H7 (cell line): ENCODE measurements around the gene CCSER1. TPM values are rescaled to one million over a fixed set of nuclear protein-coding genes. Genes with fewer than 3 reads are reported as not detected.

Experiments used
- DNase-seq: peaks from one replicate; pipeline ENCODE4 v3.0.0; 2012
- H3K27me3 ChIP-seq: 2 replicates; pipeline ENCODE4 v1.6.0; 2011; ENCODE audit warnings: mild to moderate bottlenecking, low read length; ENCODE audit not compliant: control insufficient read depth, insufficient read depth
- H3K36me3 ChIP-seq: replicated peaks from 2 replicates; pipeline ENCODE4 v1.5.1; 2011; ENCODE audit warnings: low read length; ENCODE audit not compliant: control insufficient read depth, insufficient read depth
- H3K4me3 ChIP-seq: 2 replicates; pipeline ENCODE4 v1.5.1; 2011; ENCODE audit warnings: low read depth, mild to moderate bottlenecking, control low read depth, low read length, moderate library complexity; ENCODE audit not compliant: insufficient read depth
- total RNA-seq: library from RNA; depleted of rRNA; stranded (reverse); fragments of >200 nt; shearing (Covaris generic); gene quantifications from 2 replicates; pipeline ENCODE4 v1.2.3, GENCODE V29; 2014; rRNA removed

CCSER1 gene
- total RNA-seq, result 0.67 and 1.1 TPM in 2 replicates

DNA sequence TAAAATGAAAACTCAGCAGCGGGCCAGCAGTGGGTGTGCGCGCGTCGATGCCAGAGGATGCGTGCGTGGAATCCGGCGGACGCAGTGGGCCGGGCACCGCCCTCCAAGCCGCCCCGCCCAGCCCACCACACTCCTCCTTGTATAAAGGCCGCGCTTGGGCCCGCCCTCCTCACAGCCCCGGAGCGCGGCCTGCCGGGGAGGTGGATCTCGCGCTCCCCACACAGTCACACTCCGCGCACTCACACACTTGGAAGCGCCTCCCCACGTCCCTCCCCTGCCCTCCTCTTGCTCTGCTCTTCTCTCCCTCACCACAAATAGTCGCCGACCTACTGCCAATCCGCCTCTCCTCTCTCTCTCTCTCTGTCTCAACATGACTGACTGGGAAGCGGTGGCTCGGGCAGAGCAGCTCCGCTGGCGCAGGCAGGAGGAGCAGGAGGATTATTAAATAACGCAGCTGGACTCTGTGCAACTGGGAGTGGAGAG lies at the start of gene CCSER1:
CCSER1 (plus strand) TSS at position 172 of the 483 bp plus-strand sequence.
- peaks cover 34% of the 10 kb centered on the region for H3K27me3 ChIP-seq
- H3K4me3 ChIP-seq, result peak within 1 kb of the TSS; percentile 76
- peak; percentile 66 for DNase-seq
- no peaks in the 10 kb centered on the region for H3K36me3 ChIP-seq

DNA sequence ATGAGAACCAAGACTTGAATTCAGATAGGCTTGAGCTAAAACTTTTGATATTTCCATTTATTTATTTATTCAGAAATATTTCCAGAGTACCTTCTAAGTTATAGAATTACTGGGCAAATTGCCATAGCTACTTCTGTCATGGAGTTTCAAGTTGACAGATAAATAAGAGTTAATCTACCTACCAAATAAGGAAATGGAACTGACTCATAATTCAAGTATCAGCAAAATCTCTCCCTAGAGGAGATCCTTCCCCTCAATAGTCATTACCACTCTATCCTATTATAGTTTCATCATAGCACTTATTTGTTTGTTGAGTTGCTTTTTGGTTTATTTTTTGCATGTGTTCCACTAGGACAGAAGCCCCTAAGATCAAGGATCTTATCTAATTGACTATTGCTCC lies 48.8 kb upstream of the CCSER1 start:
- Histone ChIP-seq H3K27me3 (no peaks in the 10 kb centered on the region), H3K4me3 (no peak overlapping the region), H3K36me3 (no peaks in the 10 kb centered on the region)
- no peak for DNase-seq

DNA sequence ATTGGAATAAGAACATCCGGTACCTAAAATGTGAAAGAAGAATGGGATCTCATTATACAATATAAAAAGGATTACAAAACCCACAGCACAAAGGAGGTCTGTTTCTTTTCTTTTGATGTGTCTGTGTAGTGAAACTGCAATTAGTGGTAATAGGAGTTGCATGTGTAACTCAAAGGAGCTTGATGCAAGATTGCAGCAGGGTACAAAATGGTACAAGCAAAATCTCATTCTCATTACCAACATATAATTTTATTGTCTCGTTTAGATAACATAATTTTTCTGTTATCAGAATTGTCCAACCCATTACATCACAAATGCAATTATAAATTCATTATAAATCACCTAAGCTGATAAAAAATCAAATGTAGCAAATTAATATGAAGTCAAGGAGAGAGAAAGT lies 47.1 kb upstream of the CCSER1 start:
- no peak for DNase-seq
- no peaks in the 10 kb centered on the region for H3K27me3 ChIP-seq
- H3K36me3 ChIP-seq, result no peaks in the 10 kb centered on the region
- H3K4me3 ChIP-seq, result no peak overlapping the region

DNA sequence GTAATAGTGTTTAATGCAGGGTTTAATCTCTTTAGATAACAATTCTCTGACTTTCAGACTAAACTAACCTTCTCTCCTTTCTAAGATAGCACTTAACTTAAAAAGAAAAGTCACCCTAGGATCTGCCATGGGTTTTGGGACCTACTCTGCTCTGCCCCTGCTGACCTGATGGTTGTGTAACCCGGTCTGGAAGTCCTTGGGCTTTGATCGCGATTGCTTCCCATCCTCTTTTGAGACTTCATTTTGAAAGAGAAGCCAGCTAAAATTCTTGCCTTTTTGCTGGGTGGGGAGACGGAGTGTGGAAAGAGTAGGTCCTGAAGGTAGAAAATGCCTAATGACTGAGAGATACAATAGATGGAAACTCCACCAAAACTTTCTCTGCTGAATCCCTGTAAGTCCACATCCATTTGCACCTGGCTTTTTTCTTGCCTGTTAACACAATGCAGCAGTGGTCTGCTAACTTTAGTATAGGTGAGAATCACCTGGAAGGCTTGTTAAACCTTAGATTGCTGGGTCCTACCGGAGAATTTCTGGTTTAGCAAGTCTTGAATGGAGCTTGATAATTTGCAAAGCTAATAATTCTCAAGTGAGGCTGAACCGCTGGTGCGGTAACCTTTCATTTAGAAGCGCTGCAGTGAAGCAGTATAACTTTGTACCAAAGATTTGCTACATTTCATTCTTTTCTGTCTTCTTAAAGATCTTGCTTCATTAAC lies 45.6 kb upstream of the CCSER1 start:
- H3K4me3 ChIP-seq, result no peak overlapping the region
- H3K27me3 ChIP-seq, result no peaks in the 10 kb centered on the region
- no peaks in the 10 kb centered on the region for H3K36me3 ChIP-seq
- DNase-seq, result no peak

DNA sequence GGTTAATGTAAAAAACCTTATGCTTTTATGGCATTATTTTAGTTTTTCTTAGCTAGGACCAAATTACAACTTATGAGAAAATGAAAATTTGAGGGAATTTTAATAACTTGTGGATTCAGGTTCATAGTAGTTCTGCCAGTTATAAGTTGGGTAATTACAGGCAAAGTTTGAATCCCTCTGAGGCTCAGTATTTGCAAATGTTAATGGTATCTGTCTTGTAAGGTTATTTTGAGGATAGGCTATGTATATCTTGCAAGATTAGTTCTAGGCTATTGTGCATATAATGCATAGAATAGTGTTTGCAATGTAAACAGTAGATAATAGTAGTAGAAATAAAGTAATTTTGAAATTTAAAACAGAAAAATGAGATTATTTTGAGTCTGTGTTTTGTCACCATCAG lies 44.7 kb upstream of the CCSER1 start:
- H3K27me3 ChIP-seq, result no peaks in the 10 kb centered on the region
- no peaks in the 10 kb centered on the region for H3K36me3 ChIP-seq
- H3K4me3 ChIP-seq, result no peak overlapping the region
- DNase-seq, result no peak

DNA sequence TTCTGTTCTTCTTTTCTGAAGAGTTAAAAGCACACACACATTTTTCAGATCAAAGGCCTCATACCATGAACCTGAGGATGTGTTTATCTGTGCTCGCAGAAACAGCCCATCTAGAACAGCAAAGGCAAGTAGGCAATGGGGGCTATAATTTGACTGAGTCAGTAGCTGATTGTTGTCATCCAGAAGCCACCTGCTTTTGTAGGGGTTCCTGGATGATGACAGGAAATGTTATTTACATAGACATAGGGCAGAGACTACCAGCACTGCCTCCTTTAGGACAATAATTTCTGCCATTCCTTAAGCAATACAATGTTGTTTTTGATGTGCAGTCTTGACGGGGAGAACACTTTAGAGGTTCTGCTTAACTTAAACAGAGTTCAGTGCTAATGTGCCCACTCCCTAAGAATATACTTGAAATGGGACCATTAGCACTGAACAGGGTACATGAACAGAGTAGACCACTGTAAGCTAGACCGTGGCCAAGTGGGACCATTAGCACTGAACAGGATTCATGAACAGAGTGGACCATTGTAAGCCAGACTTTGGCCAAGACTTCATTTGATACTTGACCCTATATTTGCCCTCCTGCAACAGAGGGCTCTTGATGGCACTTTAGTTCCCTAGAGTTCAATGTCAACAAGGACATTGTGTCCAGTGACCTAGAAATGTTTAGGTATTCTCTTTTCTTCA lies 42.8 kb upstream of the CCSER1 start:
- Histone ChIP-seq H3K4me3 (no peak overlapping the region), H3K27me3 (no peaks in the 10 kb centered on the region), H3K36me3 (no peaks in the 10 kb centered on the region)
- no peak for DNase-seq

DNA sequence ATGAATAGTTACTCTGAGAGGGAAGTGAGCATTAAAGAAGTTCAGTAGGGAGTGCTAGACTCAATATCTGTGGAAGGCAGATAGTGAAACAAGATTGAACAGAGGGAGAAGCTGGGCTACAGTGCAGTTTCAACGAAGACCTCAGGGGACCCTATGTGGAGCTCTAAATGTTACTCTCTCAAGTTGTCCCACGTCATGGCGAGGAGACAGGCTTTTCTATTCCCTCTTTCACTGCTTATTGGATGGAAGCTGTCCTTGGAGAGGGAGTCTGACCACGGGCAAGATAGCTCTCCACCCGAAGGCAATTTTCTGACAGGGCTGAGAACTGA lies 42.3 kb upstream of the CCSER1 start:
- Histone ChIP-seq H3K36me3 (no peaks in the 10 kb centered on the region), H3K4me3 (no peak overlapping the region), H3K27me3 (no peaks in the 10 kb centered on the region)
- no peak for DNase-seq

DNA sequence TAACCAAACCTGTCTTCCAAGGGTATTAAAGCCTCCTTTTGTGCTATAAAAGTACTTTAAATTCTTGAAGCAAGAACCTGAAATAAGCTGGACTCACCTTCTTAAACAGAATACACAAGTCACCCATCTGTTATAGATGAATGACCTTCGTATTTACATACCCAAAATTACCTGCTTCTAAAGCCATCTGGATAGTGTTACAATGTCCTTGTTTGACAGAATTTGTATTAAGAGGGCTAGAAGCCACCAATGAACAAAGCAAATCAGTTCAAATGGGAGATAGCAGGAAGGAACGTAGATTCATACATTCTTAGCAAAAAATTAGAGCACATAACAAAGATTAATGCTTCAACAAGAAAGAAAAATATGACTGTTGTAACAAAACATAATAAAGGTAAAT lies 33.7 kb upstream of the CCSER1 start:
- no peaks in the 10 kb centered on the region for H3K36me3 ChIP-seq
- no peak for DNase-seq
- H3K4me3 ChIP-seq, result no peak overlapping the region
- H3K27me3 ChIP-seq, result no peaks in the 10 kb centered on the region

DNA sequence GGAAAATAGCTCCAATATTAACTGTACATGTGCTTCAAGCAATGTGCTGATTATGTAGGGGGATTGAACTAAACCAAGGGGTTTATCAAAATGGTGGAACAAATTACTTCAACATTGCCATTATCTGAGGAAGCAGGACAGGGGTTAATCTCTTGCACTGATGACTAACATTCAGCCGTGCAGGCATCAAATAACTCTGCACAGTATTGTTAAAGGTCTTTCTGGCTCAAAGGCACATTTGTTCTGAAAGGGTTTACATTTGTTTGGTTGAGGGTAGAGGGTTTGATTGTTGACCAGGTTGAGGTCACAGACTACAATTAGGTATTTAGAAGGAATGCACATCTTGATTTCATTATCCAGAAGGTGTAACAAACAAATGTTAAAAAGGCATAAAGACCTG lies 32.2 kb upstream of the CCSER1 start:
- Histone ChIP-seq H3K27me3 (no peaks in the 10 kb centered on the region), H3K4me3 (no peak overlapping the region), H3K36me3 (no peaks in the 10 kb centered on the region)
- no peak for DNase-seq

DNA sequence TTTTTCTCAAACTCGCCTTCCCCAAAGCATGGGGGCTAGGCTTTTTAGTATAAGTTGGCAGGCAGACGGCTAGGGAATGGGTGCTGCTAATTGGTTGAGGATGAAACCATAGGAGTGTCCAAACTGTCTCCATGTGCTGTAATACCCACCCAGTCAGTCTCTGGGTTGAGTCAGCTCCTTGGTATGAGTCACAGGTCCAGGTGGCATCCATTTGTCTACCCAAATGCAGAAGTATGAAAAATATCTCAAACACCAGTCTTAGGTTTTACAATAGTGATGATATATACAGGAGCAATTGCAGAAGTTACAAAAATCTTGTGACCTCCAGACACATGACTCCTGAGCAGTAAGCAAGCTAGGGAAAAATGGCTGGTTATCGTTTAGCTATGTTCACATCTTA lies 27.4 kb upstream of the CCSER1 start:
- H3K27me3 ChIP-seq, result no peaks in the 10 kb centered on the region
- DNase-seq, result no peak
- H3K4me3 ChIP-seq, result no peak overlapping the region
- no peaks in the 10 kb centered on the region for H3K36me3 ChIP-seq

DNA sequence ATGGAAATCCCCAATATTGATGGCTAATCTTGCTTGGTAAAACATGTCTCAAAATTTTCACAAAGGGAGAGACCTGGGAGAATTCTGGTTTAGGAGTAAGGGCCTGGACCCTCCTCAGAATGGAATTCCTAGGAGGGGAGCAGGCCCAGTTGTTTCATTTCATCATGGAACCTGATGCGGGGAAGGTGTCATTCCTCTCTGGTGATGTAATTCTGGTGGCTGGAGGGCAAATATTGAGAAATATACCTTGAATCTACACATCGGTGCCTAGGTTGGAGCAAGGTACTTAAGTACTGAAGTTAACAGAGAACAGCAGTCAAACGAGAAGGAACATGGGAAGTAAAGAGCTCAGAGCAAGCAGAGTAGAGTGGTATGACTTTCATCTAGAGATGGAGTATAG lies 23.2 kb upstream of the CCSER1 start:
- H3K27me3 ChIP-seq, result no peaks in the 10 kb centered on the region
- DNase-seq, result no peak
- no peaks in the 10 kb centered on the region for H3K36me3 ChIP-seq
- no peak overlapping the region for H3K4me3 ChIP-seq

DNA sequence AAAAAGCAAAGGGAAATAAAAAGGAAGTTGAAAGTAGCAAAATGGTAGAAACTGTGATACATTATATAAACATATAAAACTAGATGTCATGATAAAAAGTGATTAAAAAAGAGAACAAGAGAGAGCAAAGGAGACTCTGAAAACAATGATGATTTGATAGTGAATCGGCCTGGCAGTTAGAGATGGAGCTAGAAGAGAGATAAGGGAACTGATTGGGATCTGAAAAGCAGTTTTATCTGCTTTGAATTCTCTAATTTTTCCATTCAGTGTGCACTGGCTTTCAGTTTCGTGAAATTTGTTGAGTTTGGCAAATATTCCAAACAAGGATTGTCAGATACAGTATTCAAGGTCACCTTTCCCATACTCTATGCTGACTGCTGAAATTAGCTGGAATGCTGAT lies 21.9 kb upstream of the CCSER1 start:
- Histone ChIP-seq H3K36me3 (no peaks in the 10 kb centered on the region), H3K4me3 (no peak overlapping the region), H3K27me3 (no peaks in the 10 kb centered on the region)
- no peak for DNase-seq

DNA sequence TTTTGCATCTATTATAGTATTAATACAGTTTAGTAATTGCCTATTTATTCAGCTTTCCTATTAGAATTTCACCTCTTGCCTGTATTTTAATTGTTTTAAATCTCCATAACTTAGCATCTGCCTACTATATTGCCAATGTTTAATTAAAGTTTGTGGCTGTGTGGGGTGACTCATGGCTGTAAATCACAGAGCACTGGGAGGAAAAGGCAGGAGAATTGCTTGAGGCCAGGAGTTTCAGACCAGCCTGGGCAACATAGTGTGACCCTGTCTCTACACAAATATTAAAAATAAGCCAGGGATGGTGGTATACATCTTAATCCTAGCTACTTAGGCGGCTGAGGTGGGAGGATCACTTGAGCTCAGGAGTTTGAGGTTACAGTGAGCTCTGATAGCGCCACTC lies 14.5 kb upstream of the CCSER1 start:
- Histone ChIP-seq H3K36me3 (no peaks in the 10 kb centered on the region), H3K27me3 (no peaks in the 10 kb centered on the region), H3K4me3 (no peak overlapping the region)
- no peak for DNase-seq

DNA sequence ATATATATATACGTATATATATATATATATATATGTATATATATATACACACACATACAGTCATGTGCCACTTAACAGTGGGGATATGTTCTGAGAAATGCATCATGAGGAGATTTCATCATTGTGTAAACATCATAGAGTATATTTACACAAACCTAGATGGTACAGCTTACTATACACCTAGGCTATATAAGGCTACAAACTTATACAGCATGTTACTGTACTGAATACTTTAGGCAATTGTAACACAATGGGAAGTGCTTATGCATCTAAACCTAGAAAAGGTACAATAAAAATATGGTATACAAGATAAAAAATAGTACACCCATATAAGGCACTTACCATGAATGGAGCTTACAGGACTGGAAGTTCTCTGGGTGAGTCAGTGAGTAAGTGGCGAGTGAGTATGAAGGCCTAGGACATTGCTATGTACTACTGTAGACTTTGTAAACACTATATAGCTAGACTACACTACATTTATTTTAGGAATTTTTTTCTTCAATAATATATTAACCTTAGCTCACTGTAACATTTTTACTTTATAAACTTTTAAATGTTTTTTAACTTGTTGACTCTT lies 13.2 kb upstream of the CCSER1 start:
- H3K27me3 ChIP-seq, result no peaks in the 10 kb centered on the region
- H3K36me3 ChIP-seq, result no peaks in the 10 kb centered on the region
- DNase-seq, result no peak
- H3K4me3 ChIP-seq, result no peak overlapping the region

DNA sequence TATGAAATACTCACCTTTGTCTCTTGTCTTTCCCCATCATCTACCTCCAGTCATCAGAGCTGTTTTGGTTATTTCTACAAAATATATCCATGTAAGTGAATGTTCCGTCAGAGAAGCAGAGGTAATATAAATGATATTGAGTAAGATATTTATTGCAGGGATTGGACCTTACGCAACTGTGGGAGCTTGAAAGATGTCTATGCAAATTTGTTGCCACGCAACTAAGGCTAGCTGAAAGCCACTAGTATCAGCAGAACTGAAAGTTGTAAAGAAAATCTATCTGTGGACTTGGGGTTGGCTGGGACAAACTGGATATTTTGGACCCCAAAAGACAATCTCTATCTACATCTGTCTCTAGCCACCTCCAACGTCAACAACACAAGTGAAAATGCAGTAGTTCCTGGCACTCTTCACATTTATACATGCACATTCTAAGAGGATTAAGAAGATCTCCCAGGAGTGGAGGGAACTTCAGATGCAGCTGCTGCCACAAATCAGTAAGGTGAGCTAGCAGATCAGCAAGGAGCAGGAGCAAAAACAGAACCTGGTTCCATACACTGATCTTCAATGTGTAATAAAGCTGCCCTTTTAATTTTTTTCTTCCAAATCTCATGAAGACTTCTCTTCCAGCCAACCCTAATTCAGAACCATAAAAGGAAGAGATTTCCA lies 8.5 kb upstream of the CCSER1 start:
- no peaks in the 10 kb centered on the region for H3K36me3 ChIP-seq
- no peak for DNase-seq
- H3K27me3 ChIP-seq, result no peaks in the 10 kb centered on the region
- H3K4me3 ChIP-seq, result no peak overlapping the region
